Cerebellar nuclear complex (tissue), 1 donor: Measurements from ENCODE around the gene TNFRSF12A.
"Not testable (repeated sequence)": the region's sequence is repeated elsewhere in the genome, so short reads cannot be mapped to it uniquely, and the experiment has no call there.

Experiments
- DNase-seq, 2 experiments: peaks; one replicate each; lab custom pipeline; 2025; lab: John Stamatoyannopoulos, UW

TNFRSF12A gene

GRCh38 chr16:3065742-3066439 lies 45.7 kb downstream of the TNFRSF12A start:
- no peak for DNase-seq

- DNase-seq, result no peak
These were observed 46.2 kb downstream of the TNFRSF12A start for GRCh38 chr16:3066440-3066748.

GRCh38 chr16:3068487-3068886 lies 48.3 kb downstream of the TNFRSF12A start:
- no peak for DNase-seq

- not testable (repeated sequence) for DNase-seq
These were observed 49.0 kb downstream of the TNFRSF12A start for GRCh38 chr16:3069146-3069545.

- DNase-seq, result no peak
These were observed 50.5 kb downstream of the TNFRSF12A start for GRCh38 chr16:3070608-3071111.

- no peak for DNase-seq
These were observed 51.5 kb downstream of the TNFRSF12A start for GRCh38 chr16:3071655-3072054.
